Vagina (tissue), 2 donors: ENCODE results near the gene HSPA9.

Experiments used
- POLR2A ChIP-seq, 2 donors: fragments of 450-650 bp; IDR thresholded peaks; one replicate each; pipeline ENCODE4 v1.6.1; 2017; ENCODE audit warnings: antibody characterized with exemption in 2 of 2, mild to moderate bottlenecking in 2 of 2, moderate library complexity in 2 of 2
- POLR2AphosphoS5 ChIP-seq, 2 donors: sonication (generic); formaldehyde crosslinking; IDR thresholded peaks; one replicate each; pipeline ENCODE4 v1.9.0; 2017; ENCODE audit warnings: antibody characterized with exemption in 2 of 2, mild to moderate bottlenecking in 2 of 2, low read depth in 1 of 2; ENCODE audit not compliant: insufficient read depth in 1 of 2
- TF ChIP-seq, protein P1 (sequence below), 3 experiments: fragments of 450-650 bp in 2 of 3; fragments of 200-600 bp in 1 of 3; sonication (generic) in 1 of 3; IDR thresholded peaks; one replicate each; pipeline ENCODE4 v1.5.1; 2017 to 2019; ENCODE audit warnings: antibody characterized with exemption in 3 of 3, mild to moderate bottlenecking in 2 of 3, moderate library complexity in 2 of 3

DNA sequence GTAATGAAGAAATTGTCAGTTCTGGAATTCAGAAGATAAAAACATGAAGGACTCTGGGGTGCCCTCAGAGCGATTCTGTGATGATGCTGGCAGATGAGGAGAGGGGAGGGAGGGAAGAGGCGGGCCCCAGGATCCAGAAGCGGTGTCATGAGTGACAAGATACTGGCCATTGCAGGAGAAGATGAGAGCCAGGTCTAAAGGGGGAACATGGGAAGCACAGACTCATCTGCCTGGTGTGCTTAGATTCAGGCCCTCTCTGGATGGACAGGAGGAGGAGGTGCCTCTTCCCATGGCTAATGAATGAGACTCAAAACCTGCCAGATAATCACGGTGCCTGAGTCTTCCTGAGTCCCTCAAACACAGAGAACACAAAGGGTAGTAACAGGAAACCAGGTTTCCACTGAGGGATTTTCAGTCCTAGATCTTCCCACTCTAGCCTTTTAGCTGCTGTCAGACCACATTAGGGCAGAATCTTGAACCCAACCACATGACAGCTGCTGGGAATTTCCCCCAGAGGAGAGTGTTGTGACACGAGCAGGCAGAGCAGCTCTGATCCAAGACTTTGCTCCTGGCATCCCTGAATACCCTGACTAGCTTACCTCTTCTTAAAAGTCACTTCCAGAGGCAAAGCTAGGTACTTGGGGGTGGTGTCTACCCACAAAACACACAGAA, 28.2 kb upstream of the HSPA9 start:
- TF ChIP-seq, protein P1, sequence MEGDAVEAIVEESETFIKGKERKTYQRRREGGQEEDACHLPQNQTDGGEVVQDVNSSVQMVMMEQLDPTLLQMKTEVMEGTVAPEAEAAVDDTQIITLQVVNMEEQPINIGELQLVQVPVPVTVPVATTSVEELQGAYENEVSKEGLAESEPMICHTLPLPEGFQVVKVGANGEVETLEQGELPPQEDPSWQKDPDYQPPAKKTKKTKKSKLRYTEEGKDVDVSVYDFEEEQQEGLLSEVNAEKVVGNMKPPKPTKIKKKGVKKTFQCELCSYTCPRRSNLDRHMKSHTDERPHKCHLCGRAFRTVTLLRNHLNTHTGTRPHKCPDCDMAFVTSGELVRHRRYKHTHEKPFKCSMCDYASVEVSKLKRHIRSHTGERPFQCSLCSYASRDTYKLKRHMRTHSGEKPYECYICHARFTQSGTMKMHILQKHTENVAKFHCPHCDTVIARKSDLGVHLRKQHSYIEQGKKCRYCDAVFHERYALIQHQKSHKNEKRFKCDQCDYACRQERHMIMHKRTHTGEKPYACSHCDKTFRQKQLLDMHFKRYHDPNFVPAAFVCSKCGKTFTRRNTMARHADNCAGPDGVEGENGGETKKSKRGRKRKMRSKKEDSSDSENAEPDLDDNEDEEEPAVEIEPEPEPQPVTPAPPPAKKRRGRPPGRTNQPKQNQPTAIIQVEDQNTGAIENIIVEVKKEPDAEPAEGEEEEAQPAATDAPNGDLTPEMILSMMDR (IDR thresholded peaks at IDR 0.05) = no peak
- no peak for TF ChIP-seq POLR2A (IDR thresholded peaks at IDR 0.05)
- no peak for TF ChIP-seq POLR2AphosphoS5 (IDR thresholded peaks at IDR 0.05; ENCODE audit: insufficient read depth in 1 of 2, low read depth in 1 of 2)
